HCT116 (cell line): Measurements from ENCODE around the gene SSR2. TPM values are rescaled to one million over a fixed set of nuclear protein-coding genes. Genes with fewer than 3 reads are reported as not detected.

Source experiments
- ATAC-seq: fragments of 200-7000 bp; cut with Tn5 transposase; 2 replicates; pipeline ENCODE4 v1.9.1; 2020; ENCODE audit warnings: mild to moderate bottlenecking, moderate library complexity
- BruUV-seq: library from RNA; stranded (reverse); fragments of 400-500 nt; replicated peaks from 2 replicates; lab custom pipeline; 2021; lab: Mats Ljungman, UMichigan
- CTCF ChIA-PET: fragments of 300-600 bp; sonication (Branson Sonifier 250); formaldehyde crosslinking; loops from one replicate; lab custom pipeline; 2021; ENCODE audit warnings: antibody characterized with exemption; lab: Charles Lee
- POLR2A ChIA-PET: fragments of 300-600, 350-600 bp; sonication (Branson Sonifier 250); formaldehyde crosslinking; loops from one replicate; lab custom pipeline; 2021; ENCODE audit warnings: antibody characterized with exemption; lab: Charles Lee
- RAD21 ChIA-PET, 2 experiments: fragments of 300-600 bp; sonication (Branson Sonifier 250); formaldehyde crosslinking; loops; one replicate each; lab custom pipeline; 2023; ENCODE audit warnings: low total read pairs in 2 of 2; ENCODE audit not compliant: uncharacterized antibody in 2 of 2, unreplicated experiment in 2 of 2, low non-redundant PET in 1 of 2; lab: Charles Lee
- DNase-seq: peaks from one replicate; pipeline ENCODE4 v3.0.0-alpha.2; 2010; ENCODE audit warnings: low read depth, low spot score
- H2AFZ ChIP-seq: fragments of 200-600 bp; shearing (Covaris generic), sonication (generic); 2 replicates; pipeline ENCODE4 v1.6.1; 2017; ENCODE audit warnings: low read depth, mixed run types, mixed read lengths, antibody characterized with exemption, low read length; ENCODE audit not compliant: poor library complexity, severe bottlenecking
- H3K27ac ChIP-seq: 2 replicates; pipeline ENCODE4 v1.5.1; 2012; ENCODE audit warnings: low read depth, low read length
- H3K27me3 ChIP-seq: fragments of 200-600 bp; sonication (generic); 2 replicates; pipeline ENCODE4 v1.6.1; 2016; ENCODE audit warnings: mixed run types, low read length, mixed read lengths; ENCODE audit not compliant: insufficient read depth
- H3K36me3 ChIP-seq, 2 experiments: fragments of 200-500 bp in 1 of 2; fragments of 200-600 bp in 1 of 2; sonication (Bioruptor generic) in 1 of 2; sonication (generic) in 1 of 2; 2 replicates each; pipeline versions ENCODE4 v1.5.1 to v1.6.1; 2014 to 2016; ENCODE audit warnings: low read length in 2 of 2, inconsistent platforms in 1 of 2, mixed read lengths in 1 of 2, mixed run types in 1 of 2; ENCODE audit not compliant: insufficient read depth in 2 of 2, control insufficient read depth in 1 of 2
- H3K4me1 ChIP-seq, 2 experiments: fragments of 200-600 bp in 1 of 2; sonication (generic) in 1 of 2; 2 replicates each; pipeline versions ENCODE4 v1.5.1 to v1.6.1; 2012 to 2017; ENCODE audit warnings: low read length in 2 of 2, inconsistent platforms in 1 of 2, mild to moderate bottlenecking in 1 of 2, mixed read lengths in 1 of 2, mixed run types in 1 of 2, moderate library complexity in 1 of 2; ENCODE audit not compliant: insufficient read depth in 2 of 2, control insufficient read depth in 1 of 2
- H3K4me2 ChIP-seq: fragments of 200-600 bp; sonication (generic); 2 replicates; pipeline ENCODE4 v1.6.1; 2017; ENCODE audit warnings: mixed run types, low read length, mixed read lengths
- H3K4me3 ChIP-seq, 2 experiments: fragments of 200-600 bp in 1 of 2; sonication (generic) in 1 of 2; replicated peaks in 1 of 2; 2 replicates each; pipeline ENCODE4 v1.5.1; 2011 to 2016; ENCODE audit warnings: low read length in 2 of 2, control low read depth in 1 of 2, low read depth in 1 of 2, mild to moderate bottlenecking in 1 of 2, mixed read lengths in 1 of 2, mixed run types in 1 of 2
- H3K79me2 ChIP-seq: fragments of 200-600 bp; sonication (generic); 2 replicates; pipeline ENCODE4 v1.6.1; 2017; ENCODE audit warnings: mild to moderate bottlenecking, mixed run types, low read length, moderate library complexity, mixed read lengths; ENCODE audit not compliant: insufficient read depth
- H3K9ac ChIP-seq: fragments of 200-600 bp; sonication (generic); 2 replicates; pipeline ENCODE4 v1.6.1; 2016; ENCODE audit warnings: low read length, mixed read lengths
- H3K9me2 ChIP-seq: fragments of 200-600 bp; sonication (generic), shearing (Covaris generic); 2 replicates; pipeline ENCODE4 v1.6.1; 2017; ENCODE audit warnings: mixed run types, mild to moderate bottlenecking, moderate library complexity; ENCODE audit not compliant: insufficient read depth
- H3K9me3 ChIP-seq, 2 experiments: fragments of 200-500 bp in 1 of 2; fragments of 200-600 bp in 1 of 2; sonication (Bioruptor generic) in 1 of 2; sonication (generic) in 1 of 2; 2 replicates each; pipeline ENCODE4 v1.6.1; 2014 to 2017; ENCODE audit warnings: low read length in 2 of 2, mixed read lengths in 2 of 2, inconsistent platforms in 1 of 2, low read depth in 1 of 2, mild to moderate bottlenecking in 1 of 2, mixed run types in 1 of 2, moderate library complexity in 1 of 2; ENCODE audit not compliant: control insufficient read depth in 1 of 2, insufficient read depth in 1 of 2
- H4K20me1 ChIP-seq: fragments of 200-600 bp; sonication (generic), shearing (Covaris generic); 2 replicates; pipeline ENCODE4 v1.6.1; 2017; ENCODE audit warnings: mixed run types, mild to moderate bottlenecking, moderate library complexity; ENCODE audit not compliant: insufficient read depth
- ATF3 ChIP-seq: IDR thresholded peaks from 2 replicates; pipeline ENCODE4 v1.6.1; 2012
- CBX3 ChIP-seq: IDR thresholded peaks from 2 replicates; pipeline ENCODE4 v1.6.1; 2012; ENCODE audit warnings: low read depth
- CEBPB ChIP-seq: IDR thresholded peaks from 2 replicates; pipeline ENCODE4 v1.6.1; 2012; ENCODE audit warnings: low read depth
- EGR1 ChIP-seq: IDR thresholded peaks from 2 replicates; pipeline ENCODE4 v1.6.1; 2012; ENCODE audit warnings: low read depth
- EZH2phosphoT487 ChIP-seq: fragments of 200-600 bp; IDR thresholded peaks from 2 replicates; pipeline ENCODE4 v1.6.1; 2018; ENCODE audit warnings: antibody characterized with exemption, borderline replicate concordance
- FOSL1 ChIP-seq: IDR thresholded peaks from 2 replicates; pipeline ENCODE4 v1.6.1; 2012; ENCODE audit warnings: low read depth
- JUND ChIP-seq: IDR thresholded peaks from 2 replicates; pipeline ENCODE4 v1.6.1; 2012
- POLR2AphosphoS5 ChIP-seq: IDR thresholded peaks from 2 replicates; pipeline ENCODE4 v1.6.1; 2011; ENCODE audit warnings: mild to moderate bottlenecking, low read depth, low read length, moderate library complexity
- SIN3A ChIP-seq: IDR thresholded peaks from 2 replicates; pipeline ENCODE4 v1.6.1; 2012; ENCODE audit warnings: low read depth
- SP1 ChIP-seq: IDR thresholded peaks from 2 replicates; pipeline ENCODE4 v1.6.1; 2012; ENCODE audit warnings: low read depth
- SRF ChIP-seq: IDR thresholded peaks from 2 replicates; pipeline ENCODE4 v1.6.1; 2012; ENCODE audit warnings: low read depth
- TCF7L2 ChIP-seq: IDR thresholded peaks from 2 replicates; pipeline ENCODE4 v1.7.0; 2011; ENCODE audit warnings: borderline replicate concordance, inconsistent platforms; ENCODE audit not compliant: insufficient read depth, insufficient read length; ENCODE audit errors: extremely low read depth
- ZBTB33 ChIP-seq: IDR thresholded peaks from 2 replicates; pipeline ENCODE4 v1.6.1; 2011; ENCODE audit warnings: mild to moderate bottlenecking, low read length, moderate library complexity; ENCODE audit not compliant: insufficient replicate concordance; ENCODE audit errors: extremely low read depth
- ZFX ChIP-seq: fragments of 450-650 bp; IDR thresholded peaks from 2 replicates; pipeline ENCODE4 v1.6.1; 2017
- intact Hi-C: fragments of 100-400 bp; cut with micrococcal nuclease; formaldehyde crosslinking; loops from 2 replicates; pipeline ENCODE4 v1.10.0; 2022
- total RNA-seq: library from RNA; stranded (reverse); gene quantifications from one replicate; pipeline ENCODE4 v1.2.1, GENCODE V29; 2021; ENCODE audit not compliant: unreplicated experiment
- TF ChIP-seq, protein P1 (sequence below), 3 experiments: fragments of 200-600 bp in 1 of 3; sonication (generic) in 1 of 3; IDR thresholded peaks in 2 of 3; conservative IDR thresholded peaks in 1 of 3; 2 replicates each; pipeline ENCODE4 v1.5.1; 2012 to 2017; ENCODE audit warnings: low read depth in 2 of 3, low read length in 2 of 3, antibody characterized with exemption in 1 of 3, borderline replicate concordance in 1 of 3, control low read depth in 1 of 3, mild to moderate bottlenecking in 1 of 3, mixed read lengths in 1 of 3, mixed run types in 1 of 3, moderate library complexity in 1 of 3; ENCODE audit not compliant: insufficient read depth in 1 of 3
- TF ChIP-seq, protein P2 (sequence below): IDR thresholded peaks from 2 replicates; pipeline ENCODE4 v1.6.1; 2012

Gene SSR2
- total RNA-seq, 1 experiment from 2014 or later: 153 TPM

- Histone ChIP-seq H3K36me3 (no peaks in the 10 kb centered on the region), H3K4me2 (peak within 1 kb of the TSS; percentile 96), H4K20me1 (no peaks in the 10 kb centered on the region), H3K27me3 (no peaks in the 10 kb centered on the region), H3K4me3 (peak within 1 kb of the TSS; percentile 87 to 91), H2AFZ (no peak within 1 kb of the TSS), H3K9me2 (no peaks in the 10 kb centered on the region), H3K9ac (peak within 1 kb of the TSS; percentile 97), H3K4me1 (peaks cover 54 to 70% of the 10 kb centered on the region in 2 experiments), H3K79me2 (peaks cover 56% of the 10 kb centered on the region), H3K9me3 (no peaks in the 10 kb centered on the region), H3K27ac (peak within 1 kb of the TSS; percentile 85)
- ATAC-seq (peak; percentile 80), DNase-seq (no peak)
- intact Hi-C loops: loop anchor here (2.0 kb wide), 1 partner anchor 16 kb away; no protein-coding TSS in a partner anchor
- no TSS peak for BruUV-seq
- POLR2A ChIA-PET: interaction anchor here (0.6 to 3.6 kb wide), 13 partner anchors 9 to 872 kb away, joined by 3 to 28 read pairs (median 4); no protein-coding TSS in a partner anchor
- TF ChIP-seq ZBTB33: no peak
- no peak for TF ChIP-seq EZH2phosphoT487
- TF ChIP-seq TCF7L2: peak; percentile 6
- no peak for TF ChIP-seq SP1
- no peak for TF ChIP-seq CBX3
- TF ChIP-seq ZFX: no peak; the same call in 1 of the 2 replicates
- no peak for TF ChIP-seq FOSL1
- TF ChIP-seq POLR2AphosphoS5: peak; percentile 94
- TF ChIP-seq, protein P1, sequence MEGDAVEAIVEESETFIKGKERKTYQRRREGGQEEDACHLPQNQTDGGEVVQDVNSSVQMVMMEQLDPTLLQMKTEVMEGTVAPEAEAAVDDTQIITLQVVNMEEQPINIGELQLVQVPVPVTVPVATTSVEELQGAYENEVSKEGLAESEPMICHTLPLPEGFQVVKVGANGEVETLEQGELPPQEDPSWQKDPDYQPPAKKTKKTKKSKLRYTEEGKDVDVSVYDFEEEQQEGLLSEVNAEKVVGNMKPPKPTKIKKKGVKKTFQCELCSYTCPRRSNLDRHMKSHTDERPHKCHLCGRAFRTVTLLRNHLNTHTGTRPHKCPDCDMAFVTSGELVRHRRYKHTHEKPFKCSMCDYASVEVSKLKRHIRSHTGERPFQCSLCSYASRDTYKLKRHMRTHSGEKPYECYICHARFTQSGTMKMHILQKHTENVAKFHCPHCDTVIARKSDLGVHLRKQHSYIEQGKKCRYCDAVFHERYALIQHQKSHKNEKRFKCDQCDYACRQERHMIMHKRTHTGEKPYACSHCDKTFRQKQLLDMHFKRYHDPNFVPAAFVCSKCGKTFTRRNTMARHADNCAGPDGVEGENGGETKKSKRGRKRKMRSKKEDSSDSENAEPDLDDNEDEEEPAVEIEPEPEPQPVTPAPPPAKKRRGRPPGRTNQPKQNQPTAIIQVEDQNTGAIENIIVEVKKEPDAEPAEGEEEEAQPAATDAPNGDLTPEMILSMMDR (IDR thresholded peaks at IDR 0.05 in 2 of 3, conservative IDR thresholded peaks at IDR 0.05 in 1 of 3; ENCODE audit: borderline replicate concordance in 1 of 3, insufficient read depth in 1 of 3, low read depth in 2 of 3, low read length in 2 of 3): 0 out of 6 replicates have a peak, but pooled peaks of 1 of the 3 experiments have one; percentile 8
- TF ChIP-seq JUND: no peak
- no peak for TF ChIP-seq CEBPB
- TF ChIP-seq ATF3: no peak
- TF ChIP-seq EGR1: no peak
- no peak for TF ChIP-seq SRF
- TF ChIP-seq, protein P2, sequence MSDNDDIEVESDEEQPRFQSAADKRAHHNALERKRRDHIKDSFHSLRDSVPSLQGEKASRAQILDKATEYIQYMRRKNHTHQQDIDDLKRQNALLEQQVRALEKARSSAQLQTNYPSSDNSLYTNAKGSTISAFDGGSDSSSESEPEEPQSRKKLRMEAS: no peak
- no peak for TF ChIP-seq SIN3A
- RAD21 ChIA-PET: interaction anchor here in 1 of 2 experiments (0.6 kb wide), 1 partner anchor 16 kb away, joined by 3 read pairs; no protein-coding TSS in a partner anchor
- CTCF ChIA-PET: interaction anchor here (0.7 to 2.7 kb wide), 2 partner anchors 16 to 40 kb away, joined by 3 to 8 read pairs; no protein-coding TSS in a partner anchor
Measured at GRCh38 chr1:155978325-155978972, 42.3 kb downstream of the SSR2 start, which contains the start of gene ARHGEF2. ARHGEF2 (minus strand) TSS chr1:155978547; CDS start chr1:155978427, 120 bp downstream.
